ENCODE data around the gene SH3GL1.

SH3GL1 gene, protein sequence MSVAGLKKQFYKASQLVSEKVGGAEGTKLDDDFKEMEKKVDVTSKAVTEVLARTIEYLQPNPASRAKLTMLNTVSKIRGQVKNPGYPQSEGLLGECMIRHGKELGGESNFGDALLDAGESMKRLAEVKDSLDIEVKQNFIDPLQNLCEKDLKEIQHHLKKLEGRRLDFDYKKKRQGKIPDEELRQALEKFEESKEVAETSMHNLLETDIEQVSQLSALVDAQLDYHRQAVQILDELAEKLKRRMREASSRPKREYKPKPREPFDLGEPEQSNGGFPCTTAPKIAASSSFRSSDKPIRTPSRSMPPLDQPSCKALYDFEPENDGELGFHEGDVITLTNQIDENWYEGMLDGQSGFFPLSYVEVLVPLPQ

DNA sequence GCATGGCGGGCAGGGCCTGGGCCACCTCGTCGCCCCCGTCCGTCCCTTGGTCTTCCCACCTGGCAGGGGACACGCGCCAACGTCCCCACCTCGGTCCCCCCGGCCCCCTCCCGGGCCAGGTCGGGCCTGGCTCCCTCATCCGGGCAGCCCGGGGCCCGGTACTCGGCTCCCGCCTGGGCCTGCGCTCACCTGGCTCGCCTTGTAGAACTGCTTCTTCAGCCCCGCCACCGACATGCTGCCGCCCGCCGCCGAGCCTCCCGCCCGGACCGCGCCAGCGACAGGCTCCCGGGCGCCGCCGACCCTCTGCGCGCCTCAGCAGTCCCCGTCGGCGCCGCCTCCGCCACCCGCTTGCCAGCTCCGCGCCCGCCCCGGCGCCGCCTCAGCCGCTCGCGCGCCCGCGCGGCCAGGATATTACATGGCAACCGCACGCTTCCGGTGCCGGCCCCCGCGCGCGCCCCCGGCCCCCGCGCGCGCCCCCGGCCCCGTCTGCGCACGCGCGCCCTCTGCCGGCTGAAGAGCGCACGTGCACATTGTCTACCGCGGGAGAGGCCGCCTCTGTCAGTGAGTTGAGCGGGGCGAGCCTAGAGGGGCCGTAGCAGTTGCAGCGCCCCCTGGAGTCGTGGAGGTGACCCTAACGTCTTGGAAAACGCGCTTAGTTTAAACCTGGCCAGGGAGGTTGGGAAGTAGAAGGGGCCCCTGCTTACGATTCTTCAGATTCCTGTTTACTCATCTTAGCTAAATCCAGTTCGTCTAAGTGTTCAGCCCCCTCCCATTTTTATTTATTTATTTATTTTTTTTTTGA lies at the start of gene SH3GL1:
Gene SH3GL1, minus strand, starts transcription at position 413 of the 802 bp plus-strand sequence. Its CDS starts 179 bp downstream, at position 234.
- DNase-seq (ENCODE audit: low read depth), result peak; percentile 92

- no peak for DNase-seq (ENCODE audit: low read depth)
Measured at GRCh38 chr19:4449639-4450028, 49.3 kb upstream of the SH3GL1 start.

DNA sequence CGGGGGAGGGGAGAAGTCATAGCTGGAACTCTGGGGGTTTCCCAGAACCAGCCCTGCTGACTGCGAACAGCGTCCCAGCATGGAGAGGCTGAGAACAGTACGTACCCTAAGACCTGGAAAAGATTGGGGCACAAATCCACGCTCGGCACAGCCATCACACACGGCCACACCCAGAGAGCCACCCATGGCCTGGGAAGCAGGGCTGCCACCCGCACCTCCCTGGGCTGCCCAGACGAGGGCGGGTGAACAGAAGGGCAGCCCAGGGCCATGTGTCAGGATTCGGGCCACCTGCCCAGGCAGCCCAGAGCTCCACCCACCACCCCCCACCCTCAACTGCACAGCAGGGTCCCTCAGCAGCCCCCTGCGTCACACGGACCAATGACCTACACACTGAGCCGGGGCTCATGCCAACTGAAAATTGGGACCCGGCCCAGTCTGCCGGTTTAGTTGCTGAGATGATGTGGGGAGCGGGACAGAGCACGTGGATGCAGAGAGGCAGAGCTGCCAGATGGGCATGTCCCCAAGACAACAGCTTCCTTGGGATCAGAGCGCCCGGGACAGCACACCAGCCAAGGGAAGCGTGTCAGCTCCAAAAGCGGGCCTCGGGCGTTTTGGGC lies 48.8 kb upstream of the SH3GL1 start:
- no peak for DNase-seq (ENCODE audit: low read depth)

- DNase-seq (ENCODE audit: low read depth), result no peak
Measured at GRCh38 chr19:4448147-4448985, 48.0 kb upstream of the SH3GL1 start.

- no peak for DNase-seq (ENCODE audit: low read depth)
Measured at GRCh38 chr19:4447327-4448146, 47.2 kb upstream of the SH3GL1 start.

- no peak for DNase-seq (ENCODE audit: low read depth)
Measured at GRCh38 chr19:4446704-4447200, 46.4 kb upstream of the SH3GL1 start.

DNA sequence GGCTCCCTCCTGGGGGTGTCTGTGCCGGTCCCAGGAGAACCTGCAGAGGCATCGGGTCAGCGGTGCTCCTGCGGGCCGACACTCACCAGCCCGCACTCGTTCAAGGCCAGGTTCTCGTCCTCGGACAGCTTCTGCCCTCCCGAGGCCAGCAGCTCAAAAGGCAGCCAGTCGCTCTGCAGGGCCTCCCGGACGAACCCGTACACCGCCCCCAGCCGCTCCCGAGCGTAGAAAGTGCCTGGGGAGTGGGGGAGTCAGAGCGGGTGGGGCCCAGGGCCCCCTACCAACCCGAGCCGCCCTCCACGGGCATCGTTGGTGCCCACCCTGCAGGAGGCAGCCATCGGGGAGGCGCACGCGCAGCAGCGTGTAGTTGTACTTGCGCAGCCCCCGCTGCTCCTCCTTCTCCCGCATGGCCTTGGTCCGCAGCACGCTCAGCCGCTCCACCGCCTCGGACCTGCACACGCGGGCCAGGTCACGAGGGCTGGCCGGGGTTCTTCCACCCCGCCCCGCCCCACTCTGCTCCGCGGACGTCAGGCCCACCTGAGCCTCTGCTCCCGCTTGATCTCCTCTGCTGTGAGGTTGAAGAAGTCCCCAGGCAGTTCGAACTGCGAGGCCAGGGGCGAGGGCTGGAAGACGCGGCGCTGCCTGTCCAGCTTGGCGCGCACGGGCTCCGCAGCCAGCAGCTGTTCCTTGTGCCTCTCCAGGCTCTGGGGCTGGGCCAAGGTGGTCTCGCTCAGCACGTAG lies 45.8 kb upstream of the SH3GL1 start:
- DNase-seq (ENCODE audit: low read depth), result no peak

GRCh38 chr19:4444765-4445741 lies 44.7 kb upstream of the SH3GL1 start:
- no peak for DNase-seq (ENCODE audit: low read depth)

DNA sequence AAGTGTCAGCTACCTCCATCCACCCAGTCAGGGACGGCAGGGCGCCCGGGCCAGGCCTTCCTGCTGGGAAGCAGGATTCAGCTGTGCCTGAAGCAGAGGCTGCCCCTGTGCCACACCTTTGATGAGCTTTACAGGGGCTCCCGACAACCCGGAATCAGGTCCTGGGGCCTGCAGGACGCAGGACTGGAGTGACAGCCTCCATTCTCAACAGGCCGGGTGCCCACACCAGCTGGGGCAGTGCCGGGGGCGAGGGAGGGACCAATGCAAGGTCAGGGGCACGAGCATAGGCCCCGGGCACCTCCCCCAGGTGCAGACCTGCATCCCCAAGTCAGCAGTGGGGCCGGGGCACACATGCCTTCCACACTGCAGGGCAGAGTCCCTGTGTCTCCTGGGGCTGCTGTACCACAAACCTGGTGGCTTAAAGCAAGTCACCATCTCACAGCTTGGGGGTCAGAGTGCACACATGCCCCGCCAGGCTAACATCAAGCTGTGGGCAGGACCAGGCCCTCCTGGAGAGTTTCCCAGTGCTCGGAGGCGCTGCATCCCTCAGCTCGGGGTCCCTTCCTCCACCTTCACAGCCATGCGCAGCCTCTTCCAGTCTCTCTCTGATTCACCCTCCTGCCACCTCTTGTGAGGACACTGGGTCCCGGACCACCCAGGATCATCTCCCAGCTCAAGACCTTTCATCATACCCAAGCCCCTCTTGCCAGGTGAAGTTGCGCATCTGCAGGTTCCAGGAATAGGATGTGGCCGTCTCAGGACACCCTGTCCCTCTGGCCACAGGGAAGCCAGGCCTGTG lies 43.8 kb upstream of the SH3GL1 start:
- no peak for DNase-seq (ENCODE audit: low read depth)

- no peak for DNase-seq (ENCODE audit: low read depth)
Measured at GRCh38 chr19:4443188-4443587, 42.8 kb upstream of the SH3GL1 start.

GRCh38 chr19:4442819-4443146 lies 42.4 kb upstream of the SH3GL1 start:
- no peak for DNase-seq (ENCODE audit: low read depth)

GRCh38 chr19:4441994-4442818 lies 41.9 kb upstream of the SH3GL1 start:
- DNase-seq (ENCODE audit: low read depth), result no peak

GRCh38 chr19:4439243-4439642 lies 38.9 kb upstream of the SH3GL1 start:
- DNase-seq (ENCODE audit: low read depth), result no peak

DNA sequence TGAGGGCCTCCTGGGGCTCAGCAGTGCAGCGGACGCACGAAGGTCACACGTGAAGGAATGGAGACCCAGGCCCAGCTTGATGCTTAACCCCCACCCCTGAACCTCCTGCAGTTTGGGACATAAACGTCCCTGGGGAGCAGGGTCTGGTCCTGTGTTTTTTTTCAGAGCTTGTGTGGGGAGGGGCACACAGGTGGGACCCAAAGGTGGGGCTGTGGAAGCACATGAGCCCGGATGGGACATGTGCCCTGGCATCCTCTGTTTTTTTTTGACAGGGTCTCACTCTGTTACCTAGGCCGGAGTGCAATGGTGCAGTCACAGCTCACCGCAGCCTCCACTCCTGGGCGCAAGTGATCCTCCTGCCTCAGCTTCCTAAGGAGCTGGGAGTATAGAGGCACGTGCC lies 36.8 kb upstream of the SH3GL1 start:
- DNase-seq (ENCODE audit: low read depth), result no peak

GRCh38 chr19:4436231-4436630 lies 35.9 kb upstream of the SH3GL1 start:
- DNase-seq (ENCODE audit: low read depth), result no peak

DNA sequence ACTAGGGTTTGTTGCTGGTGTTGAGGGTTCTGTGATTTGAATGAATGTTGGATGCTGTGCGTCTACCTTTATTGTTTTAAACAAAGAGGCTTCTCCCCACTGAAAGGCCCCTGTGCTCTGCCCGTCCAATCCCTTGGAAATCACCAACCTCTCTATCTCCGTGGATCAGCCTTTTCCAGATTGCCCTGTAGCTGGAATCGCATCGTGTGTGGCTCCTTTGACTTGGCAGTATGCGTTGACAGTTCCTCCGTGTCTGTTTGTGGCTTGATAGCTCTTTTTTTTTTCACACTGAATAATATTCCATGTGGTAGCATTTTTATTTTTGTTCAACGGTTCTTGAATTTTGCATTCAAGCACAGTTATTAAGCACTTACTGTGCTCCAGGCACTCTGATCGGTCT lies 34.0 kb upstream of the SH3GL1 start:
- no peak for DNase-seq (ENCODE audit: low read depth)

DNA sequence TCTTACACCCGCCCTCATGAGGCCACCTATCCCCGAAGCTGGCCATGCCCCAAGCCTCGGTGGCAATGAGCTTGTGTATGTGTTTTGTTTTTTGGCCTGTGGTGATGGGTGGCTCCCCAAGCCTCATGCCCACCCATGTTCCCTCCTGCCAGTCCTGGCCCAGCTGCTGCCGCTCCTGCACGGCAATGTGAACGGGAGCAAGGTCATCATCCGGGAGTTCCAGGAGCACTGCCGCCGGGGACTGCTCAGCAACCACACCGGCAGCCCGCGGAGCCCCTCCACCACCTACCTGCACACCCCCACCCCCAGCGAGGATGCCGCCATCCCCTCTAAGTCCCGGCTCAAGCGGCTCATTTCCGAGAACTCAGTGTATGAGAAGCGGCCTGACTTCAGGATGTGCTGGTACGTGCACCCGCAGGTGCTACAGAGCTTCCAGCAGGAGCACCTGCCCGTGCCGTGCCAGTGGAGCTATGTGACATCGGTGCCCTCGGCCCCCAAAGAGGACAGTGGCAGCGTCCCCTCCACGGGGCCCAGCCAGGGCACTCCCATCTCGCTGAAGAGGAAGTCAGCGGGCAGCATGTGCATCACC lies 32.7 kb upstream of the SH3GL1 start:
- DNase-seq (ENCODE audit: low read depth), result no peak
